GM12864 (cell line): ENCODE data around the gene DAGLA.

Source experiments
- DNase-seq: peaks from one replicate; pipeline ENCODE4 v3.0.0-alpha.2; 2011; ENCODE audit warnings: low read depth
- H3K4me3 ChIP-seq: 2 replicates; pipeline ENCODE4 v1.5.1; 2011; ENCODE audit warnings: mild to moderate bottlenecking, low read depth, low read length, control low read depth
- TF ChIP-seq, protein P1 (sequence below): IDR thresholded peaks from 2 replicates; pipeline ENCODE4 v1.5.1; 2011; ENCODE audit warnings: low read depth, mild to moderate bottlenecking, moderate library complexity, low read length, control low read depth, inconsistent platforms; ENCODE audit errors: missing control alignments

Gene DAGLA

DNA sequence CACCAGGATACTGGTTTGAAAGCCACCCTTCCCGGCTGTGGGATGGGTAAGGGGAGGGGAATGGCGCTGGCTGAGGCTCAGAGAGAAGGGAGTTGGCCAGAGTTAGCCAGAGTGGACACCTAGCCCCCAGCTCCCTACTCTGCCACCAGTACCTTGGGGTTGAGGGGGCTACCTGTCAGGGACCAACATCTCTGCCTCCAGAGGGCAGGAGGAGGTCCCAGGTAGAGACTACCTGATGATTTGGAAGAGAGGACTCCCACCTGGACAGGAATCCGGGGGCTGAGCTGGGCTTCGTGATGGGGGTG is 75.9 kb downstream of the DAGLA start:
- no peak overlapping the region for H3K4me3 ChIP-seq
- DNase-seq = no peak
- TF ChIP-seq, protein P1, sequence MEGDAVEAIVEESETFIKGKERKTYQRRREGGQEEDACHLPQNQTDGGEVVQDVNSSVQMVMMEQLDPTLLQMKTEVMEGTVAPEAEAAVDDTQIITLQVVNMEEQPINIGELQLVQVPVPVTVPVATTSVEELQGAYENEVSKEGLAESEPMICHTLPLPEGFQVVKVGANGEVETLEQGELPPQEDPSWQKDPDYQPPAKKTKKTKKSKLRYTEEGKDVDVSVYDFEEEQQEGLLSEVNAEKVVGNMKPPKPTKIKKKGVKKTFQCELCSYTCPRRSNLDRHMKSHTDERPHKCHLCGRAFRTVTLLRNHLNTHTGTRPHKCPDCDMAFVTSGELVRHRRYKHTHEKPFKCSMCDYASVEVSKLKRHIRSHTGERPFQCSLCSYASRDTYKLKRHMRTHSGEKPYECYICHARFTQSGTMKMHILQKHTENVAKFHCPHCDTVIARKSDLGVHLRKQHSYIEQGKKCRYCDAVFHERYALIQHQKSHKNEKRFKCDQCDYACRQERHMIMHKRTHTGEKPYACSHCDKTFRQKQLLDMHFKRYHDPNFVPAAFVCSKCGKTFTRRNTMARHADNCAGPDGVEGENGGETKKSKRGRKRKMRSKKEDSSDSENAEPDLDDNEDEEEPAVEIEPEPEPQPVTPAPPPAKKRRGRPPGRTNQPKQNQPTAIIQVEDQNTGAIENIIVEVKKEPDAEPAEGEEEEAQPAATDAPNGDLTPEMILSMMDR = no peak

DNA sequence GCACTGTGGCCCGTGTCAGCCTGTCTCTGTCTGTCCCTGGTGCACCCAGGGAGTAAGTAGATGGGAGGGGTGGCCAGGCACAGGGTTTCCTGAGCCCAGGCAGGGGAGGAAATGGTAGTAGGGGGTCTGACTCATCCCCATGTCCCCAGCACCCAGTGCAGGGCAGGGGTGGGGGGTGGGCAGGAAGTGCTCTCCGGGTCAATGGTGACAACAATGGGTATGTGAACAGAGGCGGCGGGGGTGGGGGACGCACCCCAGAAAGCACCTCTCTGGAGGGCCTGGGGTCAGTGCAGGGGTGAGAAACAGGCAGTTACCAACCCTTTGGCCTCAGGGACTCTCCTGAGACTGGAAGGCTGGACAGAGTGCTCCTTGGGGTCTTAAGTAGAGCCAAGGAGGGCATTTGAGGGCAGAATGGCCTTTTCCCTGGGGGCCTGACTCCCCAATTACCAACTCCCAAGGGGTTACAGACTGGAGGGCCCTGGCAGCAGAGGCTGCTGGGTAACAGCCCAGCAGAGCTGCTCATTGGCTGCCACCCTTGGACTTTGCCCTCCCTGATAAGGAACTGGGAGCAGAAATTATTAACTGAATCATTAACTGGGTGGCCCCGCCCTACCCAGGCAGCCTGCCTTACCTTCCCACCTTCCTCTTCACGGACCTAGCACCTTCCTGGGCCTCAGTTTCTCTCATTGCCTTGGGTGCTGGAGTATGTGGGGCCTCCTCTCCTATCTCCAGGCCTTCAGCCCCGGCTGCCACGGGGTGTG is 76.4 kb downstream of the DAGLA start:
- H3K4me3 ChIP-seq = no peak overlapping the region
- DNase-seq = no peak
- TF ChIP-seq, protein P1 = no peak

DNA sequence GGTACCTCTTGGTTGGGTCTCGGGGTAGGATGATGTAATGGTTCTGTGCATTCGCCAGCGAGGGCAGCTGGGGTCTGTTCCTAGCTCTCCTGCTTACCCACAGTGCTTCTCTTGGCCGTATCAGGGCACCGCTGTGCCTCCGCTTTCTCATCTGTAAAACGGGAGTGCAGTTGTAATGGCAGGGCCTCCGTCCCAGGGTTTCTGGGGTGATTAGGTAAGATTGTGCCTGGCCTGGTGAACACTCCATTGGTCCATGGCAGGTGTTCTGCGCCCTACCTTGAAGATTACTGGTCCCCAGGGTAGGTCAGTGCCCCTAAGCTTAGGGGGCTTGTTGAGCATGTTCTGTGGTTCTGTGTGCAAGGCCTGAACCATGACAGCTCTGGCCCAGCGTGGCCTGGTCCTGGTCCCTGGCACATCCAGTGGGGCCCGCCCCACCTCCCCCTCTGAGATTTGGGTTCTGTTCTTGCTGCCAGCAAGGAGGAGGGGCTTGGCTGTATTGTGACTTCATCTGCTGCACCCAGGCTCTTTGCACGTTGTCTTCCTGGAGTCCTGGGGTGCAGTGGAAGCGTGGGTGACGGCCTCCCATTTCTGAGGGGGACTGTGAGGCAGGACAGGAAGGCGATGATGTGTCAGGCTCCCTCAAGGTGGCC is 77.1 kb downstream of the DAGLA start:
- no peak overlapping the region for H3K4me3 ChIP-seq
- DNase-seq = no peak
- TF ChIP-seq, protein P1 = no peak

DNA sequence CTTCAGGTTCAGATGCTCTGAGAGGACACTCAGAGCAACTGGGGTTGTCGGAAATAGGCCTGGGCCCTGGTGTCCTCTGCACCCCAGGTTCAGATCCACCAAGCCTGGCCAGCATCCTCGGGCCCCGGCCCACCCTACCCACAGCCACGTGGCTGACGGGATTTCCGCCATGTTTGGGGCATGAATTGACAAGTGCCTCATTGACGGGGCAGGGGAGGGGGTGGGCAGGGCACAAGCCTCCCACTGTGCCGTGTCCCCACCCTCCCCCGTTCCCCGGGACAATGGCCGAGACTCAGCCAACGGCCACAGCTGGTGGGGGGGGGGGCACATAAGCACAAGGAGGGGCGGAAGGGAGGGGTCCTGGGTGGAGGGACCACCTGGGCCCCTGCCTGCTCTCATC is 80.8 kb downstream of the DAGLA start:
- TF ChIP-seq, protein P1 = no peak
- no peak overlapping the region for H3K4me3 ChIP-seq
- no peak for DNase-seq

DNA sequence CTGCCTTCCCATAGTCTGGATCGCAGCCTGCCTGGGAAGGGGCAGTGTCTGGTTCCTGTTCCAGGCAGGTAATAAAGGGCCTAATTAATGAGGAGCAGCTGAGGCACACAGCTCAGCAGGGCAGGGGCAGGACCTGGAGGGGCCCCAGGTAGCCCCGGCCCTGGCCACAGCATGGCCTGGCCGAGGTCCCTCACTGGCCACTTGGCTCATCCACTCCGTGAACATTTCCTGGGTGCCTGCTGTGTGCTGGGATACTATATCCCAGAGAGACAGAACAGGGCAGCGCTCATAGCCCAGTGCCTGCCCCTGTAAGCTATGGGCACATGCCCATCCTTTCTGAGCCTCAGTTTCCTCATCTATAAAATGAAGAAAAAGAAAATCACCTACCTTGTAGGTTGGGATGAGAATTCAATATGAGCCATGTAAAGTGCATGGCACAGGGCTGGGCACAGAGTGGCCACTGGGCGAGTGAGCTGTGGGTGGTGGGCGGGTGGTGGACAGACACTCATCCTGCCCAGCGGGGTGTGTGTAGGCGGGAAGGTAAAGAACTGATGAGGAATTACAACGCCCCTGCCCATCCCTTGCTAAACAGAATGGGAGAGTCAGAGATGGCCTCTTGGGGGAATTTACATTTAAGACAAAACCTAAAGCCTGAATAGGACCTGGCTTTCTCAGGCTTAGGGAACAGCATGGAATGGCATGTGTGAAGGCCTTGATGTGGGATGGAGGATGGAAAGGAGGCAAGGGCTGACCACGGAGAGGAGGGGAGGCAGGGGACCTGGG is 81.4 kb downstream of the DAGLA start:
- no peak for DNase-seq
- H3K4me3 ChIP-seq = no peak overlapping the region
- TF ChIP-seq, protein P1 = no peak

DNA sequence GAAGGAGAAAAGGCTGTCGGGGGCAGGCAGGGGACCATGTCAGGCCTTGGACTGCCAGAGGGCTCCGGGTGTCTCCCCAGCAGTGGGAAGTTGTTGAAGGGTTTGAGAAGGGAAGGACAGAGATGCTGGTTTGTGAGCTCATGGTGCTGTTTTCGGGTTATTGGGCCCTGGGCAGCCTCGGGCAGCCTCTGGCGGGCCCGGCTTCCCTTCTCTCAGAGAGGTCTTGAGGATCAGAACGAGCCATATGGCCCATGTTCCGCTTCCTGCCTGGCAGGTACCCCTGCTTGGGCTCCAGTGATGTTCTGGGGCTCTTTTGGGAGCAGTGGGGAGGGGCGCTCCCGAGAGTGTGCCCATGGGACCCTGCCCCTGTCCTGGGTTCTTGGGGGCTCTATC is 82.0 kb downstream of the DAGLA start:
- no peak overlapping the region for H3K4me3 ChIP-seq
- TF ChIP-seq, protein P1 = no peak
- no peak for DNase-seq
